ENCODE data around the gene ZNF292. TPM values are rescaled to one million over a fixed set of nuclear protein-coding genes. Genes with fewer than 3 reads are reported as not detected.

ZNF292 gene
- total RNA-seq, 1 experiment from 2014 or later, result 34.1 TPM

DNA sequence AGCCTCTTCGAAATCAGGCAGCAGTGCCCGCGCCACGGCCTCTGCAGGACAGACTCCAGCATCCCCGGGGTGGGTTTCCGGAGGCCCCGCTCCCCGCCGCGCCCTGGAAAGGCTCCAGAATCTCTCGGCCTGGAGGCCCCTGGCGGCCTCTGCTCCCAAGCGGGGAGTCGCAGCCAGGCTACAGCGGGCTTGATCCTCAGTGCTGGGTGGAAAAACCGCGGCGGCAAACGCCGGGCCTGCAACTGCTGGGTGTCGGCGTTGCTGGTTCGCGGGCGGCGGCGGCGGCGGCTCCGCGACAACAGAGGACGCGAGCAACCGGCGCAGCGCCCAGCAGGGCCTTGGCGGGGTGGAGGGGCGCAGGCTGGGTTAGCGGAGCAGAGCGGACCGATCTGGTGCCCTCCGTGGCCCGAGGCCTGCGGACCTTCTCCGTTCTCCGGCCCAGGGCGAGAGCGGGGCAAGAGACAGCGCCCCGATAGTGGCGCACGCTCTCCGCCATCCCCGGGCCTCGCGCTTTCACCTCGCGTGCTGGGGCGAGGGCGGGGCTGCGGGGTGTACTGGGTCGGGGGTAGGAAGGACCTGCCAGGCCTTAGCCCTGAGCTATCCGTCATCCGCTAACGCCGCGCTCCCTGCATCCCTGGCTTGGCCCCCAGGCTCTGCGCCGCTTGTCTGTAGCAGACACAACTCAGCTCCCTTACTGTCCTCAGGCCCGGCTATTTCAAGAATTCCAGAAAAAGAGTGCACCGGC lies 3.4 kb upstream of the ZNF292 start:
- Histone ChIP-seq H3K4me1 (replicated peaks; ENCODE audit: insufficient read depth) (peaks cover 13% of the 10 kb centered on the region), H3K27me3 (ENCODE audit: insufficient read depth, low read depth) (no peaks in the 10 kb centered on the region), H3F3A (ENCODE audit: insufficient read depth, low read depth) (no peaks in the 10 kb centered on the region), H3K27ac (no peak overlapping the region), H3K9me3 (ENCODE audit: insufficient read depth, low read depth) (no peaks in the 10 kb centered on the region), H3K4me2 (no peak overlapping the region), H2AFZ (no peak overlapping the region), H3K9me2 (ENCODE audit: insufficient read depth) (no peaks in the 10 kb centered on the region), H3K36me3 (ENCODE audit: low read depth) (no peaks in the 10 kb centered on the region), H4K20me1 (ENCODE audit: insufficient read depth) (peaks cover 8% of the 10 kb centered on the region), H3K79me2 (ENCODE audit: low read depth) (peaks cover 18% of the 10 kb centered on the region), H3K4me3 (no peak overlapping the region)
- CTCF ChIA-PET, result no interaction called here
- BruUV-seq (replicated peaks), result no TSS peak
- TF ChIP-seq, protein P1, sequence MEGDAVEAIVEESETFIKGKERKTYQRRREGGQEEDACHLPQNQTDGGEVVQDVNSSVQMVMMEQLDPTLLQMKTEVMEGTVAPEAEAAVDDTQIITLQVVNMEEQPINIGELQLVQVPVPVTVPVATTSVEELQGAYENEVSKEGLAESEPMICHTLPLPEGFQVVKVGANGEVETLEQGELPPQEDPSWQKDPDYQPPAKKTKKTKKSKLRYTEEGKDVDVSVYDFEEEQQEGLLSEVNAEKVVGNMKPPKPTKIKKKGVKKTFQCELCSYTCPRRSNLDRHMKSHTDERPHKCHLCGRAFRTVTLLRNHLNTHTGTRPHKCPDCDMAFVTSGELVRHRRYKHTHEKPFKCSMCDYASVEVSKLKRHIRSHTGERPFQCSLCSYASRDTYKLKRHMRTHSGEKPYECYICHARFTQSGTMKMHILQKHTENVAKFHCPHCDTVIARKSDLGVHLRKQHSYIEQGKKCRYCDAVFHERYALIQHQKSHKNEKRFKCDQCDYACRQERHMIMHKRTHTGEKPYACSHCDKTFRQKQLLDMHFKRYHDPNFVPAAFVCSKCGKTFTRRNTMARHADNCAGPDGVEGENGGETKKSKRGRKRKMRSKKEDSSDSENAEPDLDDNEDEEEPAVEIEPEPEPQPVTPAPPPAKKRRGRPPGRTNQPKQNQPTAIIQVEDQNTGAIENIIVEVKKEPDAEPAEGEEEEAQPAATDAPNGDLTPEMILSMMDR (conservative IDR thresholded peaks at IDR 0.05), result no peak
- TF ChIP-seq EZH2 (IDR thresholded peaks at IDR 0.05; ENCODE audit: low read depth), result no peak
- DNase-seq, result peak in 1 of 2 experiments; percentile 14
- intact Hi-C loops (cut with micrococcal nuclease; ENCODE audit: unreplicated experiment), result no loop called here
- POLR2A ChIA-PET (ENCODE audit: unreplicated experiment), result no interaction called here

DNA sequence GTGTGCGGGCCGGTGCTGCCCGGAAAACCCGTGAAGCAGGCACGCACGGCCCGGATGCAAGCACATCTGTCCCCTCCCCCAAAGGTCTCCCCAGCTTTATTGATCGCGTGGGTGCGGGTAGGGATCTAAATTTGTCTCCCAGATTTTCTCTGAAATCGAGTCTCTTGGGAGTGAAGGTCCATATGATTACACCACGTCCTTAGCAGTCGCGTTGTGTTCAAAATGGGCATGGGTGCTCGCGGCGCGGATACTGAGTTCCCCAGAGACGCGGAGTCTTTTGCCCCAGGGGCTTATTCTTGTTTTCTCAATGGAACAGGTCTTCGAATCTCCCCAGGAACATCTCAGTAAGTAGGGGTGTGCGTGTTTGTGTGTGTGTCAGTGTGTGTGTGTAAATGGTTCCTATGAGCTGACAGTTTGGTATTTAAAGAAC lies 2.8 kb upstream of the ZNF292 start:
- POLR2A ChIA-PET (ENCODE audit: unreplicated experiment), result no interaction called here
- Histone ChIP-seq H3K4me1 (replicated peaks; ENCODE audit: insufficient read depth) (peaks cover 17% of the 10 kb centered on the region), H4K20me1 (ENCODE audit: insufficient read depth) (peaks cover 12% of the 10 kb centered on the region), H3K9me3 (ENCODE audit: insufficient read depth, low read depth) (no peaks in the 10 kb centered on the region), H2AFZ (no peak overlapping the region), H3K4me3 (no peak overlapping the region), H3K79me2 (ENCODE audit: low read depth) (peaks cover 24% of the 10 kb centered on the region), H3K36me3 (ENCODE audit: low read depth) (no peaks in the 10 kb centered on the region), H3K4me2 (no peak overlapping the region), H3K27ac (no peak overlapping the region), H3F3A (ENCODE audit: insufficient read depth, low read depth) (no peaks in the 10 kb centered on the region), H3K27me3 (ENCODE audit: insufficient read depth, low read depth) (no peaks in the 10 kb centered on the region), H3K9me2 (ENCODE audit: insufficient read depth) (no peaks in the 10 kb centered on the region)
- DNase-seq, result no peak
- TF ChIP-seq, protein P1 (conservative IDR thresholded peaks at IDR 0.05), result no peak
- no peak for TF ChIP-seq EZH2 (IDR thresholded peaks at IDR 0.05; ENCODE audit: low read depth)
- intact Hi-C loops (cut with micrococcal nuclease; ENCODE audit: unreplicated experiment), result no loop called here
- BruUV-seq (replicated peaks), result no TSS peak
- CTCF ChIA-PET, result no interaction called here

DNA sequence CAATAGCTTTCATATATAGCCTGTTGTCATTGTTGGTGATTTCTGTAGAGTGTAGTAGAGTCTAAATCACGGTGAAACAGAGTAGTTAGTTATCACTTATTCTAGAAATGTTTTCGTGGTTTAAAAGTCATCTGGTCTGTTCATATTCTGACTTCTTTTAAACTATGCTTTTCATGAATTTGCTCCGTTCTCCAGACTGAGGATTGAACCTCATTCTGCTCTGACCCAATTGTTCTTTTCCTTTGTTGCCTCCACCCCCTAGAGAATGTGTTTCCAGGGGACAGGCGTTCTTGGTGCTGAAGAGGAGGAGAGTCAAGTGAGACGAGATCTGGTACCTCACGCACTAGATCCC lies 748 bp upstream of the ZNF292 start:
- no TSS peak for BruUV-seq (replicated peaks)
- DNase-seq, result no peak
- H3K4me2 ChIP-seq, result peak overlapping the region; percentile 84
- H3K27me3 ChIP-seq (ENCODE audit: insufficient read depth, low read depth), result no peaks in the 10 kb centered on the region
- H3K9me3 ChIP-seq (ENCODE audit: insufficient read depth, low read depth), result no peaks in the 10 kb centered on the region
- H3F3A ChIP-seq (ENCODE audit: insufficient read depth, low read depth), result no peaks in the 10 kb centered on the region
- no peak for TF ChIP-seq EZH2 (IDR thresholded peaks at IDR 0.05; ENCODE audit: low read depth)
- TF ChIP-seq, protein P1 (conservative IDR thresholded peaks at IDR 0.05), result no peak
- H3K36me3 ChIP-seq (ENCODE audit: low read depth), result no peaks in the 10 kb centered on the region
- H2AFZ ChIP-seq, result peak overlapping the region; percentile 95
- ChIA-PET POLR2A (ENCODE audit: unreplicated experiment) (no interaction called here), CTCF (interaction anchor here (0.5 kb wide), 1 partner anchor 88 kb away, joined by 4 read pairs; no protein-coding TSS in a partner anchor)
- intact Hi-C loops (cut with micrococcal nuclease; ENCODE audit: unreplicated experiment), result no loop called here
- peaks cover 42% of the 10 kb centered on the region for H3K79me2 ChIP-seq (ENCODE audit: low read depth)
- peaks cover 25% of the 10 kb centered on the region for H4K20me1 ChIP-seq (ENCODE audit: insufficient read depth)
- no peaks in the 10 kb centered on the region for H3K9me2 ChIP-seq (ENCODE audit: insufficient read depth)
- peak overlapping the region; percentile 51 for H3K27ac ChIP-seq
- peak overlapping the region; percentile 58 for H3K4me3 ChIP-seq
- peaks cover 17% of the 10 kb centered on the region for H3K4me1 ChIP-seq (replicated peaks; ENCODE audit: insufficient read depth)

Data from PC-9 (cell line).